H1 (cell line): ENCODE measurements around the gene MDFIC. TPM values are rescaled to one million over a fixed set of nuclear protein-coding genes. Genes with fewer than 3 reads are reported as not detected.

Experiments
- FOSL1 ChIP-seq: IDR thresholded peaks from 2 replicates; pipeline ENCODE4 v1.6.1; 2011; ENCODE audit warnings: mild to moderate bottlenecking, low read depth, low read length, moderate library complexity; ENCODE audit not compliant: insufficient read depth
- polyA plus RNA-seq, 7 experiments: library from polyadenylated mRNA; depleted of rRNA in 3 of 7; stranded (reverse) in 5 of 7; unstranded in 2 of 7; fragments of >200 nt in 5 of 7; fragments of 200-250 nt in 2 of 7; gene quantifications; 1 replicate in 5 of 7; 2 replicates in 1 of 7; 4 replicates in 1 of 7; pipeline versions ENCODE4 v1.2.1 to v1.2.3, GENCODE V29; 2011 to 2013; ENCODE audit warnings: missing spikeins in 2 of 7, mixed read lengths in 2 of 7
- total RNA-seq: library from RNA; stranded (reverse); fragmentation: NEBNext Ultra II Directional; extraction: Animal tissue kit (Norgen Biotek cat#: 25700); gene quantifications from 2 replicates; pipeline ENCODE4 v1.2.1, GENCODE V29; 2021
- TF ChIP-seq, protein P1 (sequence below): IDR thresholded peaks from 2 replicates; pipeline ENCODE4 v1.6.1; 2011; ENCODE audit warnings: low read depth, mild to moderate bottlenecking, low read length; ENCODE audit not compliant: insufficient read depth

Gene MDFIC
- total and polyA plus RNA-seq, 2 of the 8 experiments (the other 6 are each of a cell fraction or from before 2014, with no cell fraction given), result 2.3 to 11.4 TPM

DNA sequence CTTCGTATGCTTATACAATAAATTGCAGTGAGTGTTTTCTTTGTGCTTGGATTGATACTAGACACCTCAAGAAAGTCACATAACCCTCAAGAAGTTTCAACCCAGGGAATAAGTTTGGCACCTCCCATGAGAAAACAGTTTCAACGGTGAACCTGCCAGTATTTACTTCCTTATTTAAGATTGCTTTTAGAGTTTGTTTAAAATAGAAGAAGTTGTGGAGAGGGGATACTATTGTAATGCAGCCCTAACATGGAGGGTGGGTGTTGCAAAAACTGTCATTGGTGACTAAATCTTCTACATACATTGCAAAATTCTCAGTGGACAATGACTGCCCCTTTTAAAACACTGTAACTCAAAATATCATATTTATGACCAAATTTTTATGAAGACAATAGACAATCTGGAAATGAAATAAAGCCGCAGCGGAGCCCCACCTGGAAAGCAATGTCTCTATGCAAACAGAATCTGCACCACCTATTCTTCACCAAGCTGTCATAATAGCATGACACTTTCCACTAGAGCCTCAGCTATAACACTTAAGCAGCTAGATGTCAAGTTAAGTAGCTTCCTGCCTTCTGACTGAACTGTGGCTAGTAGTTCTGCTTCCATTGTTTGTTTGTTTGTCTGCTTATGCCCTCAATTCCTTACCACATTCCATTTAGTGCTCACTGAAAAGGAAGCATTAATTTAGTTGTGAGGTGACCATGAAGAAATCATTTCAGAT is 98.2 kb downstream of the MDFIC start (continued):
- TF ChIP-seq, protein P1, sequence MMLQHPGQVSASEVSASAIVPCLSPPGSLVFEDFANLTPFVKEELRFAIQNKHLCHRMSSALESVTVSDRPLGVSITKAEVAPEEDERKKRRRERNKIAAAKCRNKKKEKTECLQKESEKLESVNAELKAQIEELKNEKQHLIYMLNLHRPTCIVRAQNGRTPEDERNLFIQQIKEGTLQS, result no peak
- no peak for TF ChIP-seq FOSL1
